Measurements from ENCODE around the gene MBD2. TPM values are rescaled to one million over a fixed set of nuclear protein-coding genes. Genes with fewer than 3 reads are reported as not detected.

The MBD2 gene
- total RNA-seq, 2 experiments from 2014 or later: 39.2 to 176 TPM

- Histone ChIP-seq H3K79me2 (ENCODE audit: insufficient read depth, low read depth, low read length) (no peaks in the 10 kb centered on the region), H3K27ac (ENCODE audit: low read depth, low read length, poor library complexity, severe bottlenecking) (no peak overlapping the region), H3K9me3 (ENCODE audit: low read length) (no peaks in the 10 kb centered on the region), H3K4me2 (ENCODE audit: low read length) (no peak overlapping the region), H4K20me1 (ENCODE audit: insufficient read depth, low read length) (no peaks in the 10 kb centered on the region), H3K36me3 (ENCODE audit: insufficient read depth, low read length) (no peaks in the 10 kb centered on the region), H2AFZ (ENCODE audit: low read length) (peak overlapping the region; percentile 94; the same call in 1 of the 2 replicates), H3K9me2 (ENCODE audit: insufficient read depth, low read length) (no peaks in the 10 kb centered on the region), H3K4me3 (ENCODE audit: low read depth, low read length, poor library complexity, severe bottlenecking) (no peak overlapping the region), H3K4me1 (ENCODE audit: insufficient read depth, low read length, poor library complexity, severe bottlenecking) (peaks cover 20% of the 10 kb centered on the region)
- POLR2A ChIA-PET: interaction anchor here (0.6 to 3.1 kb wide), 7 partner anchors 10 to 96 kb away, joined by 3 to 14 read pairs (median 4); partner anchors contain the start of gene MBD2
- BruUV-seq (replicated peaks): no TSS peak
- no peak for DNase-seq (ENCODE audit: low spot score)
- TF ChIP-seq EZH2phosphoT487 (IDR thresholded peaks at IDR 0.05; ENCODE audit: borderline replicate concordance, low read depth, low read length): no peak
- no peak for TF ChIP-seq CTCF (conservative IDR thresholded peaks at IDR 0.05; ENCODE audit: low read length)
- intact Hi-C loops (cut with micrococcal nuclease; ENCODE audit: unreplicated experiment): no loop called here
- CTCF ChIA-PET (ENCODE audit: unreplicated experiment): interaction anchor here (0.5 to 0.9 kb wide), 2 partner anchors 11 to 16 kb away, joined by 3 read pairs; no protein-coding TSS in a partner anchor
Observed at GRCh38 chr18:54240629-54241107, 16.2 kb upstream of the MBD2 start.

- CTCF ChIA-PET (ENCODE audit: unreplicated experiment): no interaction called here
- intact Hi-C loops (cut with micrococcal nuclease; ENCODE audit: unreplicated experiment): no loop called here
- no peak for DNase-seq (ENCODE audit: low spot score)
- BruUV-seq (replicated peaks): no TSS peak
- H2AFZ ChIP-seq (ENCODE audit: low read length): peak overlapping the region; percentile 94; the same call in 1 of the 2 replicates
- H3K4me1 ChIP-seq (ENCODE audit: insufficient read depth, low read length, poor library complexity, severe bottlenecking): peaks cover 20% of the 10 kb centered on the region
- TF ChIP-seq CTCF (conservative IDR thresholded peaks at IDR 0.05; ENCODE audit: low read length): no peak
- no peak for TF ChIP-seq EZH2phosphoT487 (IDR thresholded peaks at IDR 0.05; ENCODE audit: borderline replicate concordance, low read depth, low read length)
- no peak overlapping the region for H3K27ac ChIP-seq (ENCODE audit: low read depth, low read length, poor library complexity, severe bottlenecking)
- H3K36me3 ChIP-seq (ENCODE audit: insufficient read depth, low read length): no peaks in the 10 kb centered on the region
- H3K79me2 ChIP-seq (ENCODE audit: insufficient read depth, low read depth, low read length): no peaks in the 10 kb centered on the region
- no peaks in the 10 kb centered on the region for H4K20me1 ChIP-seq (ENCODE audit: insufficient read depth, low read length)
- H3K9me2 ChIP-seq (ENCODE audit: insufficient read depth, low read length): no peaks in the 10 kb centered on the region
- H3K9me3 ChIP-seq (ENCODE audit: low read length): no peaks in the 10 kb centered on the region
- POLR2A ChIA-PET: interaction anchor here (1.0 to 3.1 kb wide), 4 partner anchors 9 to 25 kb away, joined by 5 to 14 read pairs (median 6); partner anchors contain the start of gene MBD2
- H3K4me3 ChIP-seq (ENCODE audit: low read depth, low read length, poor library complexity, severe bottlenecking): no peak overlapping the region
- H3K4me2 ChIP-seq (ENCODE audit: low read length): peak overlapping the region; percentile 13; the same call in 1 of the 2 replicates
Observed at GRCh38 chr18:54239601-54240000, 15.1 kb upstream of the MBD2 start.

- no peaks in the 10 kb centered on the region for H3K9me2 ChIP-seq (ENCODE audit: insufficient read depth, low read length)
- H2AFZ ChIP-seq (ENCODE audit: low read length): peak overlapping the region; percentile 94; the same call in 1 of the 2 replicates
- ChIA-PET CTCF (ENCODE audit: unreplicated experiment) (no interaction called here), POLR2A (interaction anchor here (0.7 to 3.1 kb wide), 6 partner anchors 9 to 30 kb away, joined by 3 to 14 read pairs (median 5); partner anchors contain the start of gene MBD2)
- intact Hi-C loops (cut with micrococcal nuclease; ENCODE audit: unreplicated experiment): no loop called here
- no TSS peak for BruUV-seq (replicated peaks)
- TF ChIP-seq EZH2phosphoT487 (IDR thresholded peaks at IDR 0.05; ENCODE audit: borderline replicate concordance, low read depth, low read length): no peak
- TF ChIP-seq CTCF (conservative IDR thresholded peaks at IDR 0.05; ENCODE audit: low read length): no peak
- no peak overlapping the region for H3K4me3 ChIP-seq (ENCODE audit: low read depth, low read length, poor library complexity, severe bottlenecking)
- peak overlapping the region; percentile 13; the same call in 1 of the 2 replicates for H3K4me2 ChIP-seq (ENCODE audit: low read length)
- H3K9me3 ChIP-seq (ENCODE audit: low read length): no peaks in the 10 kb centered on the region
- no peaks in the 10 kb centered on the region for H3K79me2 ChIP-seq (ENCODE audit: insufficient read depth, low read depth, low read length)
- H3K4me1 ChIP-seq (ENCODE audit: insufficient read depth, low read length, poor library complexity, severe bottlenecking): peaks cover 20% of the 10 kb centered on the region
- H4K20me1 ChIP-seq (ENCODE audit: insufficient read depth, low read length): no peaks in the 10 kb centered on the region
- H3K36me3 ChIP-seq (ENCODE audit: insufficient read depth, low read length): no peaks in the 10 kb centered on the region
- no peak for DNase-seq (ENCODE audit: low spot score)
- no peak overlapping the region for H3K27ac ChIP-seq (ENCODE audit: low read depth, low read length, poor library complexity, severe bottlenecking)
Observed at GRCh38 chr18:54239091-54239490, 14.6 kb upstream of the MBD2 start.
